ENCODE data around the gene GSE1. TPM values are rescaled to one million over a fixed set of nuclear protein-coding genes. Genes with fewer than 3 reads are reported as not detected.

Gene GSE1
- total RNA-seq, 4 donors from 2014 or later: 57.1 to 208 (median 90.5) TPM

DNA sequence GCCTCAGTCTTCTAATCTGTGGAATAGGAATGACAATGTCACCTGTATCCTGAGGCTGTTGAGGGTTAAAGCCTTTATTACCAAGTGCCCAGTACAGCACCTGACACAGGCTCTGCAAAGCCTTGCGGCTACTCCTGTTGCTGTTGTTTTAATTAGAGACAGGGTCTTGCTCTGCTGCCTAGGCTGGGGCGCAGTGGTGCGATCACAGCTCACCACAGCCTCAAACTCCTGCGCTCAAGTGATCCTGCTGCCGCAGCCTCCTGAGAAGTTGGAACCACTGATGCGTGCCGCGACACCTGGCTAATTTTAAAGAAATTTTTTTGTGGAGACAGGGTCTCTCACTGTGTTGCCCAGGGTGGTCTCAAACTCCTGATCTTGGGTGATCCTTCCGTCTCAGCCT lies 5.4 kb downstream of the GSE1 start:
- TF ChIP-seq, protein P1, sequence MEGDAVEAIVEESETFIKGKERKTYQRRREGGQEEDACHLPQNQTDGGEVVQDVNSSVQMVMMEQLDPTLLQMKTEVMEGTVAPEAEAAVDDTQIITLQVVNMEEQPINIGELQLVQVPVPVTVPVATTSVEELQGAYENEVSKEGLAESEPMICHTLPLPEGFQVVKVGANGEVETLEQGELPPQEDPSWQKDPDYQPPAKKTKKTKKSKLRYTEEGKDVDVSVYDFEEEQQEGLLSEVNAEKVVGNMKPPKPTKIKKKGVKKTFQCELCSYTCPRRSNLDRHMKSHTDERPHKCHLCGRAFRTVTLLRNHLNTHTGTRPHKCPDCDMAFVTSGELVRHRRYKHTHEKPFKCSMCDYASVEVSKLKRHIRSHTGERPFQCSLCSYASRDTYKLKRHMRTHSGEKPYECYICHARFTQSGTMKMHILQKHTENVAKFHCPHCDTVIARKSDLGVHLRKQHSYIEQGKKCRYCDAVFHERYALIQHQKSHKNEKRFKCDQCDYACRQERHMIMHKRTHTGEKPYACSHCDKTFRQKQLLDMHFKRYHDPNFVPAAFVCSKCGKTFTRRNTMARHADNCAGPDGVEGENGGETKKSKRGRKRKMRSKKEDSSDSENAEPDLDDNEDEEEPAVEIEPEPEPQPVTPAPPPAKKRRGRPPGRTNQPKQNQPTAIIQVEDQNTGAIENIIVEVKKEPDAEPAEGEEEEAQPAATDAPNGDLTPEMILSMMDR (IDR thresholded peaks at IDR 0.05; ENCODE audit: low read depth): no peak

DNA sequence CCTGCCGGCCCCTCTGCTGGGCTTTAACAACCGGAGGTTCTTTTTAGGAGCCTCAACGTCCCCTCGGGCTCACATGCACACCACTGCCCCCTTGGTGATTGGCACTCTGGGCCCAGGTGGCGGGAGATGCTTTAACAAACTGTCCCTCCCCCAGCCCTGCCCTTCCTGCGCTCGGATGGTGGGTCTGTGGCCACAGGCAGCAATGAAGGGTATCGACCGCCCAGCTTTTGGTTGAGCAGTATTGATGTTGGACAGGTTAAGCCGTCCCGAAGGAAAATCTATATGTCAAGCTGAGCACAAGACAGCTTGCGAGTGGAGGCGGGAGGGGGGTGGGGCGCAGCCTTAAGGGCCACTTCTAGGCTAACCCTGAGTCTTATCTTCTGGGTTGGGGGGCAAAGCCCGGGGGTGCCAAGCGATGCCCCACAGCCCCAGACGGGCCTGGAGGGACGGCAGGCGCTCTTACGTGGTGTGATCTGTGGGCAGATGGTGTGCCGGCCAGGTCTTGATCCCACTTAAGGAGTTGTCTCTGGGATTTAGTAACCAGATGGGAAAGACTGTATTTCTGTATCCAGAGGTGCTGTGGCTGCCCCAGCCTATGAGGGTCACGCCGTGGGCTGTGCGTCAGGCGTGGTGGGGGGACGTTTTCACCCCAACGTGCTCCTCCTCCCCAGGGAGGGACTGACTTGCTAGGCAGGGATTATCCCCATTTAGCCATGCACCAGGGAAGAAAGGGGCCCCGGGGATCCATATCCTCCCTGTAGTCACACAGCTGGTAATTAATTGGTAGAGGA lies 6.2 kb downstream of the GSE1 start:
- TF ChIP-seq, protein P1 (IDR thresholded peaks at IDR 0.05; ENCODE audit: low read depth): no peak

DNA sequence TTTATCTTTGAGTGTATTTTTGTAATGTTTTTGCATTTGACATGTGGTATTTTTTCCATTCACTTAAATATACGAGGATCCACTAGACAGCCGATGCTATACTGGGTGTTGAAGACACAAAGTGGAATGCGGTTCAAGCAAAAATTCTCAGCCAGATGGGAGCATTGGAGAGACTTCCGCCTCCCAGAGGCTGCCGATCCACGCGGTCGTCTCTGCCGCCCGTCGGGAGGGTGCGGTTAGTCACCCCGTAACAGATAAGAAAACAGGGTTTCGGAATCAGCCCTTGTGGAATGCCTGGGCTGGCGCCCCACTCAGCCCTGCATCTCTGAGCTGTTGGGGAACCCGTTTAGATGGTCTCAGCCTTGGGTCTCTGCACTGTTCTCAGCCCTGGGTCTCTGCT lies 7.3 kb downstream of the GSE1 start:
- TF ChIP-seq, protein P1 (IDR thresholded peaks at IDR 0.05; ENCODE audit: low read depth): no peak

DNA sequence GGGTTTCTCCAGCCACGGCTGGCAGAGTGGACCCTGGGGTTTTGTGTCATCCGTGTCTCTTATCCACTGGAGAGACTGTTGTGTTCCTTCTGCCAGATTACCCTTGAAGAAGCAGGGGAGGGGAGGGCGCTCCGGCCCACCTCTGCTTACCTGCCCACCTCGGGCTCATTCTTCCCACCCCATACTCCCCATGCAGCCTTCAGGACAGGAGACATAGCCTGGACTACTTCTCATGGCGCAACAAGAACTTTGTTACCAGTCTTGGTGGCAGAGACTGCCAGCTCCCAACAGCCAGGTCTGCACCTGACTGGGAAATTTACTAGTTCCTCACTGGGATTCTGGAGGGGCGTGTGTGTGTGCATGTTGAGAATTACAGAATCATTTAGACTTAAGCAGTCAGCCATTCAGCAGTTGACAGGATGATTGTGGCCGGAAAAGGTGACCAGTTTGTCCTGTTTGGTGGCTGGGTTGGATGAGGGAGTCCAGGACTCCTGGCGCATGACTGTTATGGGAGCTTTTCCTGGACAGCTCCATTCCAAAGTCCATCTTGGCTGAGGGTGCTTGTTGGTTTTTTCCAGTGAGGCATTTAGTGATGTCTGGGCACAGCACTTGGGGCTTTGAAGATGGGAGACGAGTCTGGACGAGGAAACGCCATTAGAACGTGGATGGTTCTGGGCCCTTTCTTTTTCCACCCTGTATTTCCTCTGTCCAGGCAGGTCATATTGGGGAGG lies 8.7 kb downstream of the GSE1 start:
- TF ChIP-seq, protein P1 (IDR thresholded peaks at IDR 0.05; ENCODE audit: low read depth): no peak

DNA sequence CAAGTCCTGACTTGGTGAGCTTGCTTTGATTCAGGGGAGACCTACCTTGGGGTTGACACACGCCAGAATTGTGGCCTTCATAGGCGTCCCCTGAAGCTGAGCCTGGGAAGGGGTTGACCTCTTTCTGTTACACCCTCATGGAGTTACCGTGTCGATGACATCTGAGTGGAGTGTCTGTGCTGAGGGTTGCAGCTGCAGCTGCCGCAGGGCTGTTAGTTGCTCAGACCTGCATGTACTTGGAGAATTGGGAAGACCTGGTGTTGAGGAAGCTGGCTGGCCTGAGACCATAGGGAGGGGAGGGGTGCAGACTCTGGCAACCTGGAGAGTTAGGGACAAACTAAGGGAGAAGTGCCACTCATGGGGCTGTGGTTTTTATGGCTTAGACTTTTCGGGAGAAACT lies 9.6 kb downstream of the GSE1 start:
- TF ChIP-seq, protein P1 (IDR thresholded peaks at IDR 0.05; ENCODE audit: low read depth): no peak

DNA sequence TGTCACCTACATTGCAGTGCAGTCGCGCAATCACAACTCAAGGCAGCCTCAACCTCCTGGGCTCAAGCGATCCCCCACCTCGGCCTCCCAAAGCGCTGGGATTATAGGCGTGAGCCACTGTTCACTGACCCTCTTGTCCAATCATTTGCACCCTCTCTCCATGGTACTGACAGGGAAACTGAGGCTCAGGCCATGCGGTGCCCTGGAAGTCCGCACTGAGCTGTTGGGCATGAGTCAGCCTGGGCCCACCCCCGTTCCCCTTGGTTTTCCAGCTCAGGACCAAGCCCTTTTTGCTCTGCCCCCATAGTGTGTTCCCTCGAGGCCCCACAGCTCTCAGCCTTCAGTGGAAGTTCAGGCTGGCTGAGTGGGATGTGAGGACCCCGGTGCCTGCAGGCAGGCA lies 10.1 kb downstream of the GSE1 start:
- TF ChIP-seq, protein P1 (IDR thresholded peaks at IDR 0.05; ENCODE audit: low read depth): no peak

DNA sequence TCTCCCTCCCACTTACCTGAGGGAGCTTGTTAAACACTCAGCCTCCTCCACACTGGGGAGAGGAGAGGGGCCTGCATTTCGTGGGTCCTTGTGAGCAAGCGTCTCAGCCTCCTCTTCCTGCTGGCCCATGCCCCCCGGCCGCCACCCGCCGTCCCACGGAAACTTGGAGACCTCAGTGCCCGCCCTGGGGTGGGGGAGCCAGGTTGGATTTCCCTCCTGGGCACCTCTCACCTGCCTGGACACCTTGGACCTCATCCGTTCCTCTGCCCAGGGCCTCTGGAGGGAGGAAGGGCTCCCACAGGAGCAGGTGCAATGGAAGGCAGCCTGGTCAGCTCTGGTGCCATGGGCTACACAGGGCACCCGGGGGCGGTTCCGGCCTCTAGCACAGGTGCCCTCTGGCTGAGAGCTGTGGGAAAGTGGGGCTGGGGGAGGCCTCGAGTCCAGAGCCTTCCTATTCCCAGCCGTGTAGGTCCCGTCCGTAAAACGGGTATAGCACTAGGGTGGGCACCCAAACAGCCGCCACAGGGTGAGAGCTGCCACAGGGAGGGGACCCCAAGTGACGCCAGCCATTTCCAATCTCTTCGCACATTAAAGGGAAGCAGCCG lies 11.0 kb downstream of the GSE1 start:
- TF ChIP-seq, protein P1 (IDR thresholded peaks at IDR 0.05; ENCODE audit: low read depth): no peak

Measured in subcutaneous adipose tissue (tissue), 4 donors.